Upper lobe of left lung (tissue), 4 donors: ENCODE measurements around the gene RUNX2.

Experiments used
- CTCF ChIP-seq, 6 experiments: fragments of 450-650 bp in 4 of 6; fragments of 200-600 bp in 2 of 6; sonication (generic) in 2 of 6; IDR thresholded peaks; one replicate each; pipeline ENCODE4 v1.5.1; 2016 to 2019; ENCODE audit warnings: antibody characterized with exemption in 6 of 6
- EP300 ChIP-seq, 4 donors: sonication (generic); formaldehyde crosslinking; IDR thresholded peaks; one replicate each; pipeline ENCODE4 v1.5.1; 2017; ENCODE audit warnings: antibody characterized with exemption in 4 of 4, control low read depth in 2 of 4
- POLR2A ChIP-seq, 4 donors: fragments of 450-650 bp; IDR thresholded peaks; one replicate each; pipeline ENCODE4 v1.5.1; 2016 to 2017; ENCODE audit warnings: antibody characterized with exemption in 4 of 4, mild to moderate bottlenecking in 2 of 4
- POLR2AphosphoS5 ChIP-seq, 2 donors: sonication (generic); formaldehyde crosslinking; IDR thresholded peaks; one replicate each; pipeline ENCODE4 v1.5.1; 2017; ENCODE audit warnings: antibody characterized with exemption in 2 of 2

GRCh38 chr6:45574014-45574461 lies 245.9 kb downstream of the RUNX2 start:
- no peak for TF ChIP-seq CTCF (IDR thresholded peaks at IDR 0.05)
- no peak for TF ChIP-seq POLR2A (IDR thresholded peaks at IDR 0.05)
- no peak for TF ChIP-seq POLR2AphosphoS5 (IDR thresholded peaks at IDR 0.05)
- no peak for TF ChIP-seq EP300 (IDR thresholded peaks at IDR 0.05)
